CD8-positive, alpha-beta memory T cell (primary cell): ENCODE data around the gene RERE. TPM values are rescaled to one million over a fixed set of nuclear protein-coding genes. Genes with fewer than 3 reads are reported as not detected.

Experiments used
- CTCF ChIA-PET: fragments of 350-600 bp; sonication (Branson Sonifier 250); formaldehyde crosslinking; loops from one replicate; lab custom pipeline; 2021; ENCODE audit warnings: antibody characterized with exemption; lab: Charles Lee
- POLR2A ChIA-PET: fragments of 350-600 bp; sonication (Branson Sonifier 250); formaldehyde crosslinking; loops from one replicate; lab custom pipeline; 2021; ENCODE audit warnings: antibody characterized with exemption; lab: Charles Lee
- DNase-seq, 5 donors: peaks; one replicate each; pipeline versions ENCODE4 v3.0.0 to v3.0.0-alpha.2; 2020 to 2022; ENCODE audit warnings: mixed read lengths in 1 of 5
- H3K27ac ChIP-seq: one replicate; pipeline ENCODE4 v1.7.0; 2013; ENCODE audit warnings: low read depth, mild to moderate bottlenecking, low read length, moderate library complexity
- H3K27me3 ChIP-seq: 2 replicates; pipeline ENCODE4 v1.7.0; 2013; ENCODE audit warnings: low read length, mild to moderate bottlenecking; ENCODE audit not compliant: insufficient read depth, poor library complexity, severe bottlenecking
- H3K36me3 ChIP-seq: 2 replicates; pipeline ENCODE4 v1.7.0; 2013; ENCODE audit warnings: mild to moderate bottlenecking, low read length, moderate library complexity; ENCODE audit not compliant: insufficient read depth
- H3K4me1 ChIP-seq: 2 replicates; pipeline ENCODE4 v1.7.0; 2013; ENCODE audit warnings: mild to moderate bottlenecking, low read length, moderate library complexity; ENCODE audit not compliant: insufficient read depth
- H3K4me3 ChIP-seq: 2 replicates; pipeline ENCODE4 v1.7.0; 2013; ENCODE audit warnings: mild to moderate bottlenecking, low read length
- H3K9me3 ChIP-seq: 2 replicates; pipeline ENCODE4 v1.7.0; 2013; ENCODE audit warnings: mild to moderate bottlenecking, low read length
- H3K27ac Mint-ChIP-seq, 8 donors: one replicate each; pipeline ENCODE4 v1.8.0; 2020 to 2021; ENCODE audit warnings: mixed read lengths in 8 of 8, mild to moderate bottlenecking in 6 of 8, inconsistent platforms in 3 of 8, moderate library complexity in 3 of 8
- H3K27me3 Mint-ChIP-seq, 2 donors: one replicate each; pipeline ENCODE4 v1.8.0; 2020 to 2021; ENCODE audit warnings: mixed read lengths in 2 of 2, mild to moderate bottlenecking in 1 of 2, moderate library complexity in 1 of 2
- H3K36me3 Mint-ChIP-seq, 3 donors: one replicate each; pipeline ENCODE4 v1.8.0; 2020 to 2021; ENCODE audit warnings: mixed read lengths in 3 of 3, inconsistent platforms in 1 of 3, mild to moderate bottlenecking in 1 of 3
- H3K4me1 Mint-ChIP-seq, 3 donors: one replicate each; pipeline ENCODE4 v1.8.0; 2020 to 2021; ENCODE audit warnings: mixed read lengths in 3 of 3, inconsistent platforms in 1 of 3, mild to moderate bottlenecking in 1 of 3
- H3K4me3 Mint-ChIP-seq, 7 donors: one replicate each; pipeline ENCODE4 v1.8.0; 2020 to 2021; ENCODE audit warnings: mixed read lengths in 7 of 7, mild to moderate bottlenecking in 6 of 7, moderate library complexity in 4 of 7, inconsistent platforms in 2 of 7
- H3K9me3 Mint-ChIP-seq, 5 donors: one replicate each; pipeline ENCODE4 v1.8.0; 2020 to 2022; ENCODE audit warnings: mixed read lengths in 5 of 5, mild to moderate bottlenecking in 3 of 5, moderate library complexity in 2 of 5, inconsistent platforms in 1 of 5
- polyA plus RNA-seq: library from polyadenylated mRNA; unstranded; fragments of 300-500 nt; fragmentation: Illumina TruSeq; gene quantifications from one replicate; pipeline ENCODE4 v1.2.3, GENCODE V29; 2021
- total RNA-seq, 2 experiments: library from RNA; stranded (reverse); gene quantifications; one replicate each; pipeline ENCODE4 v1.2.3, GENCODE V29; 2021

The RERE gene
- total and polyA plus RNA-seq, 3 experiments from 2014 or later: 10.9 to 39.2 (median 37.9) TPM

DNA sequence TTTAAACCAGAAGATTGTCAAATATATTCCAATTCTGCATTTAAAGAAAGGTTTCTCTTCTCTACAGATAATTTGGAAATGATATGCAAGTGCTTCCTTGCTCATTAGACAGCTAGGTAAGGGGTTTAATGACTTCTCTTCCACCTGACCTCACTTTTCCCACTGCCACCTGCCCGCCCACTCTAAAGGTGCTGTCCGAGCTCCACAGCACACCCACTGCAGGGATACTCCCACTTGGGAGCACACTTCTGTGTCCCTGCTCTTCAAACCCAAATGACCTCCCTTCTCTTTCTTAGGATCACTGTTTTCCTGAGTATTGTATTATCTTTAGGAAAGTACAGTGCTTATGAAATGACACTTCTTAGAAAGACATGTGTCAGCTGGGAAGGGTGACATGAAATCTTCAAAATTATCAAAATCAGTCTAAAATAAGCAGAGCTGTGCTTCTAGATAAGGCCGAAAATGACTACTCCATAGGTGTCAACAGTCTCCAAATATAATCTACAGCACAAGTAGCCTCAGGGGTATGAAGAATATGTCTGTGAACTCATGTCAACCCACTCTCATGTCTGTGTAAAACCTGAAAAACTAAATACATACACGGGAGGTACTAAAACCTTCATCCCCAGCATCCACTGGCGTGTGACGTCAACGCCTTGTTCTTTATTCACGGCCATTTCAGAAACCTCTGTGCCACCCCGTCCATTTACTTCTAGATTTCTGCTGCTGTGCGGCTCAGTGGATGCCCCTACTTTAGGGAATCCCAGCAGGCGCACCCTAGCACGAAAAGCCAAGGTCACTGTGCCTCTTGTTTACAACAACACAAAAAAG, 428.5 kb downstream of the RERE start:
- POLR2A ChIA-PET: no interaction called here
- Histone ChIP-seq H3K27me3 (no peaks in the 10 kb centered on the region), H3K4me1 (peaks cover 56% of the 10 kb centered on the region), H3K36me3 (peaks cover 11% of the 10 kb centered on the region), H3K4me3 (no peak overlapping the region), H3K27ac (no peak overlapping the region), H3K9me3 (no peaks in the 10 kb centered on the region)
- Mint-ChIP-seq H3K4me3 (peak overlapping the region in 2 of 7 donors; percentile 22 to 82), H3K36me3 (peaks cover 0 to 64% (median 27%) of the 10 kb centered on the region in 3 donors), H3K4me1 (peaks cover 75 to 89% (median 85%) of the 10 kb centered on the region in 3 donors), H3K27ac (peak overlapping the region in 2 of 8 donors; percentile 15 to 85), H3K9me3 (no peaks in the 10 kb centered on the region), H3K27me3 (peaks cover 0 to 3% of the 10 kb centered on the region in 2 donors)
- CTCF ChIA-PET: interaction anchor here (1.3 kb wide), 2 partner anchors 17 to 20 kb away, joined by 3 read pairs; no protein-coding TSS in a partner anchor
- no peak for DNase-seq

DNA sequence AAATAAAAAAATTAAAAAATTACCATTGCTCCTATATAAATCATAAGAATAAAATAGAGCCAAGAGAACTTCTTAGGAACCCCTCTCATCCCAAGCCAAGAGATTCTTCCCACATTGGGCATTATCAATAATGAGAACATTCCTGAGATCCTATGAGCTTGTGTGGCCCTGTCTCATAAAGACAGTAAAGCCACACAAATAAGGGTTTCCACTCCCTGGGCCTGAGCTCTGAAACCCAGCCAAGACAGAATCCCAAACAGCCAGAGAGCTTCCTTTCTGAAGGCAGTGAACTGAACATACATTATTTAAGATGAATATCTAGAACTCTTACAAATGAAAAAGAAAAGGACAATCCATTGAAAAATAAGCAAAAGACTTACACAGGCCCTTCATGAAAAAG, 431.2 kb downstream of the RERE start:
- H3K4me1 Mint-ChIP-seq: peaks cover 81 to 90% (median 89%) of the 10 kb centered on the region in 3 donors
- peaks cover 0 to 63% (median 23%) of the 10 kb centered on the region in 3 donors for H3K36me3 Mint-ChIP-seq
- no peak for DNase-seq
- ChIA-PET CTCF (interaction anchor here (1.3 to 1.4 kb wide), 2 partner anchors 21 to 44 kb away, joined by 3 to 4 read pairs; no protein-coding TSS in a partner anchor), POLR2A (interaction anchor here (0.6 kb wide), 1 partner anchor 317 kb away, joined by 3 read pairs; no protein-coding TSS in a partner anchor)
- Histone ChIP-seq H3K4me1 (peaks cover 74% of the 10 kb centered on the region), H3K4me3 (no peak overlapping the region), H3K27me3 (no peaks in the 10 kb centered on the region), H3K36me3 (no peaks in the 10 kb centered on the region), H3K27ac (no peak overlapping the region), H3K9me3 (no peaks in the 10 kb centered on the region)
- H3K27me3 Mint-ChIP-seq: peaks cover 0 to 3% of the 10 kb centered on the region in 2 donors
- H3K27ac Mint-ChIP-seq: peak overlapping the region in 2 of 8 donors; percentile 7 to 71
- no peaks in the 10 kb centered on the region for H3K9me3 Mint-ChIP-seq
- H3K4me3 Mint-ChIP-seq: no peak overlapping the region

DNA sequence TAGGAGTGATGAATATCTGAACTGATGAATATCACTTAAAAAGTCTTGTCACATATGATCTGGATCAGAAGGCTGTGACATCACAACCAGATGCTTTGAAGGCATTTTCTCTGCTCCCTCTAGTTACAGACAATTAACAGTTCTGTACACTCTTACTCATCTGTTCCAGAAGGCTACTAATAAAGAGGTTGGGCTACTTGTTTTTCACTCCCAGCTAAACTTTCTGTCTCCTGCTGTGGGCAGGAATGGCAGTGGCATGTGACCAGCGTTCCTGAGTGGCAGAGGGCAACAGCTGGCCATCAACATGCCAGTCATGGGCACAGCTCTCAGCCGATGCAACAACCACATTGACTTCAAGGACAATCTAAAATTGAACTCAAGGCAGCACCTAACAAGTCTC, 432.9 kb downstream of the RERE start:
- DNase-seq: no peak
- Mint-ChIP-seq H3K27ac (peak overlapping the region in 7 of 8 donors; percentile 42 to 68 (median 55)), H3K27me3 (peaks cover 0 to 3% of the 10 kb centered on the region in 2 donors), H3K4me3 (peak overlapping the region in 1 of 7 donors; percentile 30), H3K9me3 (no peaks in the 10 kb centered on the region), H3K4me1 (peaks cover 71 to 90% (median 78%) of the 10 kb centered on the region in 3 donors), H3K36me3 (peaks cover 0 to 58% (median 19%) of the 10 kb centered on the region in 3 donors)
- H3K4me3 ChIP-seq: no peak overlapping the region
- H3K9me3 ChIP-seq: no peaks in the 10 kb centered on the region
- H3K27me3 ChIP-seq: no peaks in the 10 kb centered on the region
- H3K27ac ChIP-seq: no peak overlapping the region
- ChIA-PET CTCF (no interaction called here), POLR2A (no interaction called here)
- H3K4me1 ChIP-seq: peaks cover 62% of the 10 kb centered on the region
- no peaks in the 10 kb centered on the region for H3K36me3 ChIP-seq

DNA sequence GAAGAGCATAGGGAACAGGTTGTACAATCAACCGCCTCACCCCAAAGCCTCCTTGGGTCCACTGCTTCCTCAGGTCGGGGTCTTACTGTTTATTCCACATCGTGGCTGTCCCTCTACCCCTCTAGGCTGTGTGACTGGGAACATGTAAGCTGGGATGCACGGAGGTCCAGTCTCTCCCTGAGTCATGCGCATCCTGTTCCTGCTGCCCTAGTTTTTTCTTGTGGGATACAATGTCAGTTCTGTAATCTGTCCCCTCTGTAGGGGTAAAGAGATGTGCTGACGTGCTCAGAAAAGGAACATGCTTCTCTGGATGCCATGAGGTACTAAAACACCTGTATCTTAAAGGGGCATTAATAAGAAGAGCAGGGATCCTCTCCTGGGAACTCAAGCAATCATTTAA, 433.4 kb downstream of the RERE start:
- Histone ChIP-seq H3K9me3 (no peaks in the 10 kb centered on the region), H3K27me3 (no peaks in the 10 kb centered on the region), H3K4me1 (peaks cover 62% of the 10 kb centered on the region), H3K36me3 (no peaks in the 10 kb centered on the region), H3K27ac (no peak overlapping the region), H3K4me3 (no peak overlapping the region)
- H3K9me3 Mint-ChIP-seq: no peaks in the 10 kb centered on the region
- H3K4me3 Mint-ChIP-seq: peak overlapping the region in 2 of 7 donors; percentile 26 to 50
- ChIA-PET CTCF (interaction anchor here (1.3 to 1.6 kb wide), 2 partner anchors 8 to 47 kb away, joined by 3 to 4 read pairs; no protein-coding TSS in a partner anchor), POLR2A (no interaction called here)
- peaks cover 0 to 58% (median 16%) of the 10 kb centered on the region in 3 donors for H3K36me3 Mint-ChIP-seq
- H3K27ac Mint-ChIP-seq: peak overlapping the region in 7 of 8 donors; percentile 21 to 68 (median 50)
- H3K4me1 Mint-ChIP-seq: peaks cover 66 to 90% (median 78%) of the 10 kb centered on the region in 3 donors
- peaks cover 0 to 3% of the 10 kb centered on the region in 2 donors for H3K27me3 Mint-ChIP-seq
- no peak for DNase-seq

DNA sequence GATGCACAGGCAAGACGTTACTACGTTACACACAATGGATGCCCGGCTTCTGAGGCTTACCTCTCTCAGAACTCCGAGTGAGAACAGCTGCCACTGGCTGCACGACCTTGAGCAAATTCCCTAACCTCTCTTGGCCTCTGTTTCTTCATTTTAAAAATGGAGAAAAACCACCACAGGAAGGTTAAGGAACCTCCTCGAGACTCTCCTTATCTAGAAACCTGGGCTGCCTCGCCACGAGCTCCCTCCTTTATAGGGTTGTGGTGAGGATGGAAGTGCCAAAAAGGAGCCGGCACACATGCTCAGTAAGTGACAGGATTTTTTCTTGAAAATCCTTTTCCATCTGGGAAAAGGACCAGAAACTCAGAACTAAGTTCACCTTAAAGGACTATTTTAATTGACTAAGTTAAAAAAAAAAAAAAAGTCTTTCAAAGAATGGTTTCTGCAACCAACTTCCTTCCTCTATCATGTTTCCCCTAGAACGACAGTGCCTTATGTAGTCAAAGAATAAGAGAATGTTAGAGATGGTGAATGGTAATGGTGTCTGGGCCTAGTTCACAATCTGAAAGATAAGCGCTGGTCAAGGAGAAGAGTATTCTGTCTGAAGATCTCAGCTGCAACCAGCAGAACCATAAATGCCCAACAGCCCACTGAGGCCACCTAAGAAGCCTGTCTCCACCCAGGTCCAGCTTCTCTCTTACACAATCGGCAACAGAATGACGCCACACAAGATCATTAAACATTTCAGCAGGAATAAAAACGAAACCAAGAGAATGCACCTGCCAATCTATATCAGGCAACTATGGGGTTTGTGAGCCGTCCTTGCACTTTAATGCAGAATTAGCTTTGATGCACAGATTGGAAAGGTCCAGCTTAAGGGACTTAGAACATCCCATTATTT, 434.6 kb downstream of the RERE start:
- H3K4me1 Mint-ChIP-seq: peaks cover 69 to 94% (median 82%) of the 10 kb centered on the region in 3 donors
- H3K27me3 ChIP-seq: no peaks in the 10 kb centered on the region
- H3K36me3 Mint-ChIP-seq: peaks cover 0 to 55% (median 14%) of the 10 kb centered on the region in 3 donors
- H3K4me3 ChIP-seq: peak overlapping the region; percentile 6
- no peak overlapping the region for H3K27ac ChIP-seq
- peak overlapping the region; percentile 0 to 93 (median 86) for H3K27ac Mint-ChIP-seq
- H3K9me3 Mint-ChIP-seq: no peaks in the 10 kb centered on the region
- peak in 1 of 5 donors; percentile 23 for DNase-seq
- H3K36me3 ChIP-seq: no peaks in the 10 kb centered on the region
- ChIA-PET CTCF (interaction anchor here (1.0 to 1.6 kb wide), 3 partner anchors 9 to 48 kb away, joined by 3 to 4 read pairs (median 3); no protein-coding TSS in a partner anchor), POLR2A (no interaction called here)
- H3K9me3 ChIP-seq: no peaks in the 10 kb centered on the region
- H3K27me3 Mint-ChIP-seq: no peaks in the 10 kb centered on the region
- H3K4me1 ChIP-seq: peaks cover 71% of the 10 kb centered on the region
- H3K4me3 Mint-ChIP-seq: peak overlapping the region; percentile 2 to 79 (median 76)

DNA sequence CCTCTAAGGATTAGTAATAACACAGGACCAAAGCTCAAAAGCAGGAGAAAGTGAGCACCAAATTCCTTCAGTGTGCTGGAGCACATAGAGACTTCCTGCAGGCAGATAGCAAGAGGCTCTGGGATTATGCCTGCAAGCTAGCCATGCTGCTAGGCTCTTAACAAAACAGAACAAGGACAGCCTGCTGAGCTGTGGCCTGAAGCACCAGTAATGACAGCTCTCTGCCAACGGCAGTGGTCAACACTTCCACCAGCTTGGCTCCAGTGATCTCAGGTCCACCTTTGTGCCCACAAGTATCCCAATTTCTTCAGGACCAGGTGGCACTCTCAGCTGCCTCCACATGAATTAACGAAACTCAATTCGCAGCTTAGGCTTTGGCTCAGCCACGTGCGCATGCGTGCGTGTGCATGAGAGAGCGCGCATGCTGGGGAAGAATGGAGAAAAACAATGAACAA, 435.4 kb downstream of the RERE start:
- DNase-seq: no peak
- no peaks in the 10 kb centered on the region for H3K9me3 Mint-ChIP-seq
- Histone ChIP-seq H3K36me3 (no peaks in the 10 kb centered on the region), H3K27me3 (no peaks in the 10 kb centered on the region), H3K4me3 (no peak overlapping the region), H3K27ac (no peak overlapping the region), H3K9me3 (no peaks in the 10 kb centered on the region), H3K4me1 (peaks cover 68% of the 10 kb centered on the region)
- H3K4me3 Mint-ChIP-seq: peak overlapping the region in 1 of 7 donors; percentile 32
- H3K36me3 Mint-ChIP-seq: peaks cover 0 to 56% (median 13%) of the 10 kb centered on the region in 3 donors
- H3K27me3 Mint-ChIP-seq: no peaks in the 10 kb centered on the region
- peaks cover 68 to 94% (median 81%) of the 10 kb centered on the region in 3 donors for H3K4me1 Mint-ChIP-seq
- H3K27ac Mint-ChIP-seq: peak overlapping the region in 1 of 8 donors; percentile 93
- ChIA-PET POLR2A (no interaction called here), CTCF (no interaction called here)

DNA sequence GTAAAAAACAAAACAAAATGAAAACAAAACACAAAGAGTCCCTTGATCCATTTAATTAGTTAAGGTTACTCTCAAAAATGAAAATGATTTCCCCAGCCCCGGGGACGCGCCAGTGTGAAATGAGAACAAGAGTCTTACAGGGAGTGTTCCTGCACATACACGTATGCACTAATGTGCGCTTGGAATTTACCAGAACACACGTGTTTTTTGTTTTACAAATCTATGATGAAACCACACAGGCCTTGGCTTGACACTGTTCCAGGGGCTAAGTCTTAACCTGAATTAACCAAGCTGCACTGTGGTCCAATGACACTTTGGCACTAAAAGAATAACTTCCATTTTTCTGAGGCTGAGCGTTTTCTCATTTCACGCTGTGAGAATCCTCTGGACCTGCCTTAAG, 435.8 kb downstream of the RERE start:
- Histone ChIP-seq H3K36me3 (no peaks in the 10 kb centered on the region), H3K9me3 (no peaks in the 10 kb centered on the region), H3K27ac (no peak overlapping the region), H3K27me3 (no peaks in the 10 kb centered on the region), H3K4me3 (no peak overlapping the region), H3K4me1 (peaks cover 65% of the 10 kb centered on the region)
- DNase-seq: no peak
- Mint-ChIP-seq H3K27ac (no peak overlapping the region), H3K36me3 (peaks cover 0 to 56% (median 10%) of the 10 kb centered on the region in 3 donors), H3K4me3 (no peak overlapping the region), H3K27me3 (no peaks in the 10 kb centered on the region), H3K9me3 (no peaks in the 10 kb centered on the region), H3K4me1 (peaks cover 64 to 91% (median 78%) of the 10 kb centered on the region in 3 donors)
- ChIA-PET POLR2A (no interaction called here), CTCF (no interaction called here)
